Sigmoid colon (tissue), 7 donors: Measurements from ENCODE around the gene HMCN2. TPM values are rescaled to one million over a fixed set of nuclear protein-coding genes. Genes with fewer than 3 reads are reported as not detected.

Source experiments
- DNase-seq: peaks from one replicate; pipeline ENCODE4 v3.0.0-alpha.2; 2019
- H3K27ac ChIP-seq, 4 donors: fragments of 200-600 bp; sonication (generic); one replicate each; pipeline ENCODE4 v1.5.1; 2016 to 2019; ENCODE audit warnings: mild to moderate bottlenecking in 1 of 4
- H3K27me3 ChIP-seq, 3 donors: fragments of 200-600 bp; sonication (generic); one replicate each; pipeline ENCODE4 v1.5.1; 2019; ENCODE audit warnings: mild to moderate bottlenecking in 1 of 3
- H3K36me3 ChIP-seq, 4 donors: fragments of 200-600 bp; sonication (generic); one replicate each; pipeline ENCODE4 v1.5.1; 2016 to 2019
- H3K4me1 ChIP-seq, 4 donors: fragments of 200-600 bp; sonication (generic); one replicate each; pipeline ENCODE4 v1.5.1; 2017 to 2019
- H3K4me3 ChIP-seq, 4 donors: fragments of 200-600 bp; sonication (generic); one replicate each; pipeline ENCODE4 v1.5.1; 2017 to 2019; ENCODE audit warnings: mild to moderate bottlenecking in 2 of 4, moderate library complexity in 1 of 4
- H3K9me3 ChIP-seq, 4 donors: fragments of 200-600 bp in 3 of 4; sonication (generic) in 3 of 4; one replicate each; pipeline versions ENCODE4 v1.5.1 to v1.6.1; 2013 to 2019
- EP300 ChIP-seq, 4 donors: sonication (generic); formaldehyde crosslinking; IDR thresholded peaks; one replicate each; pipeline ENCODE4 v1.6.1; 2017; ENCODE audit warnings: antibody characterized with exemption in 4 of 4
- POLR2A ChIP-seq, 2 donors: fragments of 450-650 bp; IDR thresholded peaks; one replicate each; pipeline ENCODE4 v1.6.1; 2016; ENCODE audit warnings: antibody characterized with exemption in 2 of 2, mild to moderate bottlenecking in 2 of 2, moderate library complexity in 2 of 2
- POLR2AphosphoS5 ChIP-seq, 4 donors: sonication (generic); formaldehyde crosslinking; IDR thresholded peaks; one replicate each; pipeline ENCODE4 v1.6.1; 2017; ENCODE audit warnings: antibody characterized with exemption in 4 of 4
- WGBS, 2 donors: extraction: QIAGEN DNeasy Blood & Tissue Kit; methylation state at CpG; one replicate each; pipeline ENCODE4 v1.1.7; 2013; 5-methylcytosine and 5-hydroxymethylcytosine counted together
- intact Hi-C: fragments of 100-400 bp; cut with DNase I; formaldehyde crosslinking; loops from one replicate; pipeline ENCODE4 v1.15.1; 2023
- polyA plus RNA-seq, 3 donors: library from polyadenylated mRNA; stranded (reverse); fragments of 200-250 nt; gene quantifications; one replicate each; pipeline ENCODE4 v1.2.3, GENCODE V29; 2013
- total RNA-seq, 4 donors: library from RNA; depleted of rRNA; stranded (reverse); fragments of >200 nt; gene quantifications; one replicate each; pipeline ENCODE4 v1.1.0, GENCODE V29; 2016
- TF ChIP-seq, protein P1 (sequence below), 4 experiments: fragments of 450-650 bp in 3 of 4; fragments of 200-600 bp in 1 of 4; IDR thresholded peaks; one replicate each; pipeline ENCODE4 v1.5.1; 2016 to 2019; ENCODE audit warnings: antibody characterized with exemption in 4 of 4, mild to moderate bottlenecking in 3 of 4, moderate library complexity in 2 of 4
- donor health status: healthy with polysubstance abuse.
- donor health status: Bipolar disorder and iron deficiency.
- donor health status: healthy.

HMCN2 gene
- total and polyA plus RNA-seq, 7 donors: 3.6 to 106 (median 13.2) TPM

DNA sequence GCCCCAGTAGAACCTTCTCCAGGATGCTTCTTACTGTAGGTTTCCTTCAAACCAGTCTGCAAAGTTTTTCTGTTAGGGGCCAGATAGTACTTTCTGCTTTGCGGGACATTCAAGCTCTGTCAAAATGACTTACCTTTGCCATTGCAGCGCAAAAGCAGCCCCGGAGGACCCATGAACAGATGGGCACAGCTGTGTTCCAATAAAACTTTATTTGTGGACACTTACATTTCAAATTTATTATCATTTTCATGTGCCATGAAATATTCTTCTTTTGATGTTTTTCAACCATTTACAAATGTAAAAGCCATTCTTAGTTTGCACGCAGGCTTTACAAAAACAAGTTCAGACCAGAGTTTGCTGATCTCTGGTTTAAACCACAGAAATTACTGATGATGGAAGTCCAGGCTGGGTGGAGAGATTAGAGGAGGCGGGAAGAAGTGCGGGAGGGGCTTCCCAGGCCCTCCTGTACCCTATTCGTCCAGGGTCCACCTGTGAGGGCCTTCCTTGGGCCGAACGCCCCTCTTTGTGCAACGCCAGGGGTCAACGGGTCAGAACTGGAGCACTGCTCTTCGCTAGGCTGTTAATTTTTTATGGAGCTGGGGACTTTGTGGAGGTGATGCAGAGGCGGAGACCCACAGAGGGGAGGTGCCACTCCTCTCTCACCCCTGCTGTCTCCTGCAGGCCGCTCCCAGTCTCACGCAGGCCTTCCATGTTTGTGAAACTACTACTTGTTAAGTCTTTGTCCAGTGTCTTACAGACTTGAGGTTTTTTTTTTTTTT is 171.6 kb downstream of the HMCN2 start:
- Histone ChIP-seq H3K4me1 (peaks cover 0 to 13% (median 11%) of the 10 kb centered on the region in 4 donors), H3K9me3 (no peaks in the 10 kb centered on the region), H3K36me3 (no peaks in the 10 kb centered on the region), H3K27ac (no peak overlapping the region), H3K4me3 (no peak overlapping the region), H3K27me3 (peaks cover 0 to 6% (median 0%) of the 10 kb centered on the region in 3 donors)
- TF ChIP-seq EP300 (IDR thresholded peaks at IDR 0.05): no peak
- TF ChIP-seq POLR2A (IDR thresholded peaks at IDR 0.05): no peak
- TF ChIP-seq POLR2AphosphoS5 (IDR thresholded peaks at IDR 0.05): no peak
- TF ChIP-seq, protein P1, sequence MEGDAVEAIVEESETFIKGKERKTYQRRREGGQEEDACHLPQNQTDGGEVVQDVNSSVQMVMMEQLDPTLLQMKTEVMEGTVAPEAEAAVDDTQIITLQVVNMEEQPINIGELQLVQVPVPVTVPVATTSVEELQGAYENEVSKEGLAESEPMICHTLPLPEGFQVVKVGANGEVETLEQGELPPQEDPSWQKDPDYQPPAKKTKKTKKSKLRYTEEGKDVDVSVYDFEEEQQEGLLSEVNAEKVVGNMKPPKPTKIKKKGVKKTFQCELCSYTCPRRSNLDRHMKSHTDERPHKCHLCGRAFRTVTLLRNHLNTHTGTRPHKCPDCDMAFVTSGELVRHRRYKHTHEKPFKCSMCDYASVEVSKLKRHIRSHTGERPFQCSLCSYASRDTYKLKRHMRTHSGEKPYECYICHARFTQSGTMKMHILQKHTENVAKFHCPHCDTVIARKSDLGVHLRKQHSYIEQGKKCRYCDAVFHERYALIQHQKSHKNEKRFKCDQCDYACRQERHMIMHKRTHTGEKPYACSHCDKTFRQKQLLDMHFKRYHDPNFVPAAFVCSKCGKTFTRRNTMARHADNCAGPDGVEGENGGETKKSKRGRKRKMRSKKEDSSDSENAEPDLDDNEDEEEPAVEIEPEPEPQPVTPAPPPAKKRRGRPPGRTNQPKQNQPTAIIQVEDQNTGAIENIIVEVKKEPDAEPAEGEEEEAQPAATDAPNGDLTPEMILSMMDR (IDR thresholded peaks at IDR 0.05): no peak
- 73% methylated on average over 15 of the region's 15 CpGs for WGBS, 2 donors
- intact Hi-C loops: no loop called here
- DNase-seq: no peak

DNA sequence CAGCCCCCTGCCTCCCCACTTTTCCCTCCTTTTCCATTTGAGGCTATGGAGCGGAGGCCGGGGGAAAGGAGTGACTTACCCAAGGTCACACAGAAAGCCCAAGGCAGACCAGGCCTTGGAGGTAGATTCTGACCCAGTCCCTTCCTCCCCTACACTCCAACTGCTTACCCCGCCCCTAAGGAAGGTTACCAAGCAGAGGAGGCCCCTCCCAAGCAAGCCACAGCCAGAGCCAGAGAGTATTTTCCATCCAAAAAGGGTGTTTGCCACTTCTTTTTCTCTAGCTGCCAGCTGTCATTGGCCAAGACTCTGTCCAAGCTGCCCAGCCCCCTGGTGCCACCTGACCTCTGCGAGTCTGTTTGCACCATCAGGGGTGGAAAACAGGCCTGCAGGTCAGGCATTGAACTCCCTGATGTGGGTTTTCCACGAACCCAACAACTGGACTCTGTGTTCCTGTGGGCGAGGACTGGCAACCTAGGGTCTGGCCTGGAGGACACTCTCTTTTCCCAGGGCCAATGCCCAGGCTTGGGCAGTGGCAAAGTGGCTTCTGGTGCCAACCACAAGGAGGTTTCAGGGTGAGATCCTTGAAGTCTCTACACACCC is 172.9 kb downstream of the HMCN2 start:
- TF ChIP-seq POLR2A (IDR thresholded peaks at IDR 0.05) (no peak), POLR2AphosphoS5 (IDR thresholded peaks at IDR 0.05) (no peak), EP300 (IDR thresholded peaks at IDR 0.05) (no peak)
- TF ChIP-seq, protein P1 (IDR thresholded peaks at IDR 0.05): no peak
- DNase-seq: no peak
- 80 to 84% methylated on average over 6 of the region's 6 CpGs for WGBS, 2 donors
- Histone ChIP-seq H3K27me3 (peaks cover 0 to 4% (median 0%) of the 10 kb centered on the region in 3 donors), H3K4me3 (no peak overlapping the region), H3K27ac (no peak overlapping the region), H3K9me3 (no peaks in the 10 kb centered on the region), H3K4me1 (peaks cover 0 to 4% (median 3%) of the 10 kb centered on the region in 4 donors), H3K36me3 (no peaks in the 10 kb centered on the region)
- intact Hi-C loops: no loop called here

DNA sequence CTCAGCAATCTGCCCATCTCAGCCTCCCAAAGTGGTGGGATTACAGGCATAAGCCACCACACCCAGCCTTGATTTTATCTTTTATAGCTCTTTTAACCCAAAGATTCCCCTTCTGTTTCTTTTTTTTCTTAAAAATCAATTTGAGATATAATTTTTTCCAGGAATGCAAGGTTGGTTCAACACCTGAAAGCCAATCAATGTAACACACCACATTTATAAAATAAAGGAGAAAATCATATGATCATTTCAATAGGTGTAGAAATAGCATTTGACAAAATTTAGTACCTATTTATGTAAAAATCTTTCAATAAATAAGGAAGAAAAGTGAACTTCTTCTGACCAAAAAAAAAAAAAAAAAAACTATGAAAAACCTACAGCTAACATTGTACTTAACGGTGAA is 175.5 kb downstream of the HMCN2 start:
- peaks cover 0 to 21% (median 16%) of the 10 kb centered on the region in 4 donors for H3K4me1 ChIP-seq
- WGBS, 2 donors: 97 to 98% methylated on average over 1 of the region's 1 CpG
- no peak overlapping the region for H3K4me3 ChIP-seq
- no peaks in the 10 kb centered on the region for H3K36me3 ChIP-seq
- no peaks in the 10 kb centered on the region for H3K9me3 ChIP-seq
- TF ChIP-seq POLR2A (IDR thresholded peaks at IDR 0.05) (no peak), EP300 (IDR thresholded peaks at IDR 0.05) (no peak), POLR2AphosphoS5 (IDR thresholded peaks at IDR 0.05) (no peak)
- TF ChIP-seq, protein P1 (IDR thresholded peaks at IDR 0.05): no peak
- DNase-seq: no peak
- H3K27me3 ChIP-seq: no peaks in the 10 kb centered on the region
- intact Hi-C loops: loop anchor here (10.0 kb wide), 2 partner anchors 326 to 424 kb away; no protein-coding TSS in a partner anchor
- H3K27ac ChIP-seq: no peak overlapping the region

DNA sequence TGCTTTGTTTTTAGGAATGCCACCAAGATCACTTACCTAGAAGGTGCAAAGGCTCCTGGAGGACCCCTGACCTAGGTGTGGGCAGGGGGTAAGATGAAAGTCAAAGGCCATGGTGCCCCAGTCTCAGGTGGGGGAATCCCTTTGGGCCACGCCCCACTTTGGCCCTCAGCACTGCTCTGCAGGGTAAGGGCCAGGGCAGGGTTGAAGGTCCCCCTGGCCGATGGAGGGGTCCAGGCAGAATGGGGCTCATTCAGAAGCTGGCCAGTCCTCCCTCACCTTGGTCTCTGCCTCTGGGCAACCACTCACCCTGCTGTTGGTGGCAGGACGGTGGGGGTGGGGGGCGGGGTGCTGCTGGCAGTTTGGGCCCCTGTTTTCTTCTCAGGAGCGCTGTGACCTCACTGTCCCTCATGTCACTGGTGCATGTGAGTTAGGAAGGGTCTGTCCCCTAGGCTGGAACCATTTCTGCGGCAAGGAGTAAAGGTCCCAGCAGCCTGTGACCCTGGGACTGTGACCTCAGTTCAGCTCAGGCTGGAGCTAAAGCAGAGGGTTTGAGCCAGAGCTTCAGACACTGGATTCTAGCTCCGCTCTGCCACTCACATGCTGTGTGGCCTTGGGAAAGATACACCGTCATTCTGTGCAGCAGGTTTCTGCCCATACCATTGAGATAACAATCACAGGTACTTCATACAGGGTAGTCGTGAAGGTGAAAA is 177.3 kb downstream of the HMCN2 start:
- TF ChIP-seq POLR2AphosphoS5 (IDR thresholded peaks at IDR 0.05) (no peak), EP300 (IDR thresholded peaks at IDR 0.05) (no peak), POLR2A (IDR thresholded peaks at IDR 0.05) (no peak)
- TF ChIP-seq, protein P1 (IDR thresholded peaks at IDR 0.05): no peak
- no peak for DNase-seq
- Histone ChIP-seq H3K27me3 (no peaks in the 10 kb centered on the region), H3K4me1 (peaks cover 0 to 40% (median 34%) of the 10 kb centered on the region in 4 donors), H3K9me3 (no peaks in the 10 kb centered on the region), H3K36me3 (no peaks in the 10 kb centered on the region), H3K4me3 (no peak overlapping the region), H3K27ac (no peak overlapping the region)
- WGBS, 2 donors: 90 to 92% methylated on average over 9 of the region's 9 CpGs
- intact Hi-C loops: loop anchor here (10.0 kb wide), 2 partner anchors 328 to 422 kb away; no protein-coding TSS in a partner anchor
